ENCODE measurements around the gene TDG.

The TDG gene

GRCh38 chr12:103965590-103966504, at the start of gene TDG:
TSS of gene TDG (plus strand) at chr12:103965872. CDS start at chr12:103966038, 166 bp downstream.
- DNase-seq (ENCODE audit: low read depth in 3 of 3): peak; percentile 92 to 98 (median 95)

- no peak for DNase-seq (ENCODE audit: low read depth in 3 of 3)
Measured at GRCh38 chr12:103917873-103918272, 47.8 kb upstream of the TDG start.

- peak in 2 of 3 donors; percentile 52 for DNase-seq (ENCODE audit: low read depth in 3 of 3)
Measured at GRCh38 chr12:103924761-103925641, 40.7 kb upstream of the TDG start.

- DNase-seq (ENCODE audit: low read depth in 3 of 3): peak in 2 of 3 donors; percentile 26 to 48
Measured at GRCh38 chr12:103928682-103929045, 37.0 kb upstream of the TDG start.

- DNase-seq (ENCODE audit: low read depth in 3 of 3): peak in 2 of 3 donors; percentile 55 to 69
Measured at GRCh38 chr12:103929046-103929783, 36.5 kb upstream of the TDG start.

GRCh38 chr12:103929784-103930033, 36.0 kb upstream of the TDG start:
- DNase-seq (ENCODE audit: low read depth in 3 of 3): no peak

GRCh38 chr12:103930034-103930786, 35.5 kb upstream of the TDG start, which contains the start of gene HSP90B1:
TSS of gene HSP90B1 (plus strand) at chr12:103930410. CDS start at chr12:103930516, 106 bp downstream.
- DNase-seq (ENCODE audit: low read depth in 3 of 3): peak; percentile 98 to 99 (median 98)

GRCh38 chr12:103930787-103931735, 34.6 kb upstream of the TDG start:
- peak in 1 of 3 donors; percentile 27 for DNase-seq (ENCODE audit: low read depth in 3 of 3)

GRCh38 chr12:103933237-103933636, 32.4 kb upstream of the TDG start:
- DNase-seq (ENCODE audit: low read depth in 3 of 3): no peak

- no peak for DNase-seq (ENCODE audit: low read depth in 3 of 3)
Measured at GRCh38 chr12:103936679-103937078, 29.0 kb upstream of the TDG start.

- DNase-seq (ENCODE audit: low read depth in 3 of 3): no peak
Measured at GRCh38 chr12:103944964-103945363, 20.7 kb upstream of the TDG start.

- DNase-seq (ENCODE audit: low read depth in 3 of 3): no peak
Measured at GRCh38 chr12:103947871-103948555, 17.7 kb upstream of the TDG start.

- DNase-seq (ENCODE audit: low read depth in 3 of 3): no peak
Measured at GRCh38 chr12:103948746-103949406, 16.8 kb upstream of the TDG start.

- no peak for DNase-seq (ENCODE audit: low read depth in 3 of 3)
Measured at GRCh38 chr12:103952497-103952896, 13.2 kb upstream of the TDG start.

GRCh38 chr12:103955811-103956508, 9.7 kb upstream of the TDG start:
- no peak for DNase-seq (ENCODE audit: low read depth in 3 of 3)

GRCh38 chr12:103956509-103957027, 9.1 kb upstream of the TDG start:
- DNase-seq (ENCODE audit: low read depth in 3 of 3): no peak

GRCh38 chr12:103957865-103958388, 7.7 kb upstream of the TDG start:
- no peak for DNase-seq (ENCODE audit: low read depth in 3 of 3)

- DNase-seq (ENCODE audit: low read depth in 3 of 3): no peak
Measured at GRCh38 chr12:103958621-103959020, 7.1 kb upstream of the TDG start.

Measured in stimulated activated CD4-positive, alpha-beta T cell treated with anti-CD3 and anti-CD28 coated beads, TNF-alpha, amount 100 ng/mL, for 48 hours (primary cell).